Stimulated activated naive CD8-positive, alpha-beta T cell treated with anti-CD3 and anti-CD28 coated beads, Interleukin-15, Interleukin-2, amounts not matched to agents 100 U/mL and 50 U/mL, for 24 hours (primary cell): ENCODE measurements around the gene CCDC116.
"Not testable (repeated sequence)": the region's sequence is repeated elsewhere in the genome, so short reads cannot be mapped to it uniquely, and the experiment has no call there.

Experiments
- ATAC-seq: fragments of 150-1000 bp; cut with Tn5 transposase; one replicate; pipeline ENCODE4 v1.10.0; 2021
- DNase-seq: peaks from one replicate; pipeline ENCODE4 v3.0.0; 2021

Gene CCDC116

GRCh38 chr22:21631025-21631424, 1.5 kb upstream of the CCDC116 start:
- ATAC-seq (no peak), DNase-seq (no peak)

- DNase-seq (no peak), ATAC-seq (no peak)
Measured at GRCh38 chr22:21632931-21633330, 371 bp downstream of the CCDC116 start.

GRCh38 chr22:21633481-21633880, 921 bp downstream of the CCDC116 start:
- DNase-seq (no peak), ATAC-seq (no peak)

GRCh38 chr22:21634081-21634480, 1.5 kb downstream of the CCDC116 start:
- DNase-seq = no peak
- no peak for ATAC-seq

GRCh38 chr22:21634844-21635243, 2.3 kb downstream of the CCDC116 start:
- ATAC-seq (no peak), DNase-seq (no peak)

- DNase-seq = no peak
- no peak for ATAC-seq
Measured at GRCh38 chr22:21635771-21636510, 3.4 kb downstream of the CCDC116 start.

- no peak for DNase-seq
- no peak for ATAC-seq
Measured at GRCh38 chr22:21636629-21637218, 4.2 kb downstream of the CCDC116 start.

- not testable (repeated sequence) for DNase-seq, ATAC-seq
Measured at GRCh38 chr22:21637450-21637849, 4.9 kb downstream of the CCDC116 start.

GRCh38 chr22:21639359-21639758, 6.8 kb downstream of the CCDC116 start:
- DNase-seq = no peak
- no peak for ATAC-seq

- ATAC-seq = no peak
- no peak for DNase-seq
Measured at GRCh38 chr22:21640810-21641209, 8.2 kb downstream of the CCDC116 start.

GRCh38 chr22:21641417-21641788, 8.8 kb downstream of the CCDC116 start:
- ATAC-seq (no peak), DNase-seq (no peak)

- ATAC-seq = peak; percentile 98
Measured at GRCh38 chr22:21641789-21642583, 9.4 kb downstream of the CCDC116 start, which contains the start of gene SDF2L1. SDF2L1 (plus strand) TSS chr22:21642302; CDS start chr22:21642337, 35 bp downstream.

GRCh38 chr22:21642584-21643448, 10.3 kb downstream of the CCDC116 start:
- DNase-seq (peak; percentile 75), ATAC-seq (peak; percentile 34)

More at GRCh38 chr22:21641789-21642583, 9.4 kb downstream of the CCDC116 start, which contains the start of gene SDF2L1:
- DNase-seq = peak; percentile 98

GRCh38 chr22:21643533-21644357, 11.2 kb downstream of the CCDC116 start:
- no peak for ATAC-seq
- no peak for DNase-seq

GRCh38 chr22:21645513-21645912, 13.0 kb downstream of the CCDC116 start:
- not testable (repeated sequence) for ATAC-seq, DNase-seq

GRCh38 chr22:21646608-21647590, 14.3 kb downstream of the CCDC116 start:
- ATAC-seq (peak; percentile 15), DNase-seq (peak; percentile 75)

GRCh38 chr22:21650280-21650679, 17.7 kb downstream of the CCDC116 start:
- no peak for ATAC-seq
- DNase-seq = no peak

GRCh38 chr22:21650823-21651520, 18.4 kb downstream of the CCDC116 start:
- no peak for ATAC-seq
- DNase-seq = no peak

GRCh38 chr22:21651521-21652009, 19.0 kb downstream of the CCDC116 start:
- DNase-seq = no peak
- ATAC-seq = peak; percentile 16
